HPDE6-E6E7 (cell line): Measurements from ENCODE around the gene CD80.
A peak's percentile ranks its signal among the peaks of the same experiment; 100 is the strongest.
"Not testable (repeated sequence)": the region's sequence is repeated elsewhere in the genome, so short reads cannot be mapped to it uniquely, and the experiment has no call there.

Experiments used
- DNase-seq: peaks from one replicate; pipeline ENCODE4 v3.0.0; 2011; ENCODE audit warnings: missing footprints; ENCODE audit errors: extremely low spot score

The CD80 gene

DNA sequence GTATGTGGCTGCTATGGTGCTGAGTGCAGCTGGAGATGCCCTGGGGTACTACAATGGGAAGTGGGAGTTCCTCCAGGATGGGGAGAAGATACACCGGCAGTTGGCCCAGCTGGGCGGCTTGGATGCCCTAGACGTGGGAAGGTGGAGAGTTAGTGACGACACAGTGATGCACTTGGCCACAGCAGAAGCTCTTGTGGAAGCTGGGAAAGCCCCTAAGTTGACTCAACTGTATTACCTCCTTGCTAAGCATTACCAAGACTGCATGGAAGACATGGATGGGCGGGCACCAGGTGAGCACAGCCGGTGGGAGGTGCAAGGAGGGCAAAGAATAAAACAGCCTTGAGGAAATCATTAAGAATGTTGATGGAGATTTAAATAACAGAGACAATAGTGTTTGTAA, 22.8 kb upstream of the CD80 start:
- DNase-seq: no peak

DNA sequence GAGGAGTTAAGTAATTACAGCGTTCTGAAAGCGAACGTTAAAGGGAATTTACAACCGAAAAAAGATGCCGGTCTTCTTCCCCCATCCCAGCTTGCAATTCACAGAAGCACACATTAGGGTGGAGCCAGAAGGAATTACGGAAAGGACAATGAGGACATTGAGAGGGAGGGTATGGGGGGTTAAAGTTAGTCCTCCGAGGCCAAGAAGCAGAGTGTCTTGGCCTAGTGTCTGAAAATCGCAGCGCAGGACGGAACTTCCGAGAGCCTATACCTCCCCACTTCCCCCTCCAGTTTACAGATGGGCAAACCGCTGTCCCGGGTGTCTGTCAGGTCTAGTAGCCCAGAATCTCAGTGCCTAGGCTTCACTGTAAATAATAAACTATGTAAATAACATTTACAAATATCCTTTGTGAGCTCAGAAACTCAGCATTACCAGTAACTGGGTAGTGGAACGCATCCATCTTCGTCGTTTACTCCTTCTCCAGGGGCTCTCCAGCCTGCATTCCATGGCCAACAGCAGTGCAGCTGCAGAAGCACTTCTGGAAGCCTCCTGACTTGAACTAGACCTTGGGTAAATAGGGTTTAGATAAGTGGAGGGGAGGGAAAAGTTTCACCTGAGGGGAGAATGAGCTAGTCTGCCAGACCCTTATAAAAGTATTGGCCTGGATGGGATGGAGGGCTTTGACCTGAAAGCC, 20.8 kb upstream of the CD80 start:
- no peak for DNase-seq

DNA sequence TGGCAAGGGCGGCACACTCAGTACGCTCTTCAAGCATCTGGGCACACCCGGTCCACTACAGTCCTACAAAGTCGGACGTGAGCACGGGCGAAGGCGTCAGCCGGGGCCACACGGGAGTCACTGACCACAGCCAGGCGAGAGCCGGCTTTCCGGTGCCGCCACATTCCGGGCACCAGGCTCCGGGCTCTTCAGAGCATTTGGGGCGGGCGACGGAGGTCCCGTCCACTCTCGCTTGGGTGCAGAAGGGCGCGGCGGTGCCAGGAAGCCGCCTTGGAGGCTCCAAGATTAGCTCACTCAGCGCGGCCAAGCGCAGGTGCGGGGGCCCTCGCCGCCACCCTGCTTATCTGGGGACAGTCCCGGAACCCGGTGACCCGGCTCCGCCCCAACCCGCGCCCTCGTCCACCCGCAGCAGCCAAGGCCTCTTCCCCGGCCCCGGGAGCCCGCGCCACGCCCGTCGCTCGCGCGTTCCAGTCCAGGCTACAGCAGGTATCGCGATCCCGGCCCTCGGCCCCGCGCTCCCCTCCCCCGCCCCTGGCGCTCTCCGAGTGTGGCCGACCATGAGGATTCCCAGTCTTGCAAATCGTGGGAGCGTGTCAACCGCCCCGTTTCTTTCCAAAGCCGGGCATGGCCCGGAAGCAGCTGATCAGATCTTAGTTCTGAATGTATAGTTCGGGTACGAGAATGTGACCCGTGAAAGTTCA, 20.1 kb upstream of the CD80 start, which contains the start of gene ADPRH:
Gene ADPRH, plus strand, starts transcription at position 127 of the 701 bp plus-strand sequence. CDS start 2,678 bp downstream, outside the sequence.
- peak; percentile 55 for DNase-seq

DNA sequence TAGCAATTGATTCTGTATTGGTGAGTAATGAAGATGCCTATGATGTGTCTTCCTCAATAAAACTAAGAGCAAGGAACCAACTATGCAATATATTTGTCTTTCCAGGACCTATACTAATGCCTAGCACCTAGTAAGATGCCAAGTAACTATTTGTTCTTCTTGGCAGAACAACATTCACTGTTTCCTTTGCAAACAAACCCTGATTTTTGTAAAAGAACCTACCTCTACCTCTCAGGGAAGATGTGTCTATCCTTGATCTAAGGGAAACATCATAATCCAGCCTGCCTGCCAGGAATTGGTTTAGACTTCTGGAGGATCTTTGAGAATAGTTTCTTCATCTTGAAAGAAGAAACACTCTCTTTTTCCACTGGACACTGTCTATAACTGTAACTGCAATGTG, 16.1 kb upstream of the CD80 start:
- DNase-seq: no peak

DNA sequence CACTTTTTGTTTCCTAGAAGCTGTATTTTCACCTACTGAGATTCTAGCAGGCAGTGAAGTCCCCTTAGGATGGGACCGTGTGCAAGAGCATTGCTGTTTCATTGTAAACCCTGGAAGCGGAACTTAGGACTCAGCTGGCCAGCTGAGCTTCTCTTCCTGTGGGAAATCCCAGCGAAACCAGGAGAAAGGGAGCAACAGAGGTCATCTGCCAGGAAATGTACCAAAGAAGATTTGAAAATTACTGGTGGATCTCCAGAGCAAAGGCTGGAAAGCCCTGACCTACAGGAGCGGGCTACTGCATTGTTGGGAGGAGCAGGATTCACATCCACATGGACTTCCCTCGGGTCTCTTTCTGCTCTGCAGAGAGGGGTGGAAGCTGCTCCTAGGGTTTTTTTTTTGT, 12.3 kb upstream of the CD80 start:
- DNase-seq: no peak

DNA sequence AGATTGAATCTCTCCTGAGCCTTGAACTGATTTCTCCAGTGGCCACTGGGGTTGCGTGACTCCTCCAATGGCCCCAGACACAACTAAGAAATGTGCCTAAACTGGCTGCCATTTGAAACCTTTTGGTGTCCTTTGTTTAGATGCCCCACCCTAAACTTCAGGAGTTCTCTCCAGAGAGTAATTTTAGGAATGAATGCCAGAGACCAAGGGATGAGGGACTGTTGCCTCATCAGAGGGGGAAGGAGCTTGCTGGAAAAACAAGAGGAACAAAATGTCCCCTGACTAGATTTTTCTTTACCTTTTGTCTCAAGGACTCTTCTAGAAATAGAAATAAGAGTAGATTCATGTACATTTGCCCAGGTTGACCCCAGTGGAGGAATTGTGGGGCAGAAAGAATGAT, 11.8 kb upstream of the CD80 start:
- no peak for DNase-seq

DNA sequence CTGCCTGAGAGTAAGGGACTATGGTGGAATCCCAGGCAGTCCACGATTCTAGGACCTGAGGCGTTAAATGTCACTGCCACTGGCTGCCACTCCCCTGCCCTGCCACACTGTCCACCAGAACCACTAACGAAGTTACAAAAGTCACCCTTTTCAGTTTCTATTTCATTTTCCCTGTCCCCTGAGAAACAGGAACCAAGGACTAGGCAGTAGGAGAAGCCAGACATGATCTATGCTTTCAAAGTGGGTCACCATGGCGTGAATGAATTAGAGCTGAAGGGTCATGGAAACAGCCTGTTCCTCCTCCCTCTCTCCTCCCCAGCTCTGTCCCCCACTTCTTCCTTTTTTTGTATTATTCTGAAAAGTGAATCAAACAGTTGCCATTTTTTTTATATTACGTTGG, 10.8 kb upstream of the CD80 start:
- DNase-seq: no peak

DNA sequence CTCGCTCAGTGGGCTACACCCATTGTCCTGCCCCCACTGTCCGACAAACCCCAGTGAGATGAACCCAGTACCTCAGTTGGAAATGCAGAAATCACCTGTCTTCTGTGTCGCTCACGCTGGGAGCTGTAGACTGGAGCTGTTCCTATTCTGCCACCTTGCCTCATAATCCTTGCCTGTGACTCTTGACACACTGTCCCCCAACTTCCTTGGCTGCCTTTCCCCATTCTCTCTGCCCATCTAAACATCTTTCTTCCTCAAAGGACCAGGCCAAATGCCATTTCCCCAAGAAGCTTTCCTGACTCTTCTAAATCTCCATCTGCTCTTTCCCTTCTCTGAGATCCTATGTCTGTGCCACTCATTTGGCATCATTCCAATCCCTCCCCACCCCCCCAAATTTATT, 9.7 kb upstream of the CD80 start:
- DNase-seq: no peak

DNA sequence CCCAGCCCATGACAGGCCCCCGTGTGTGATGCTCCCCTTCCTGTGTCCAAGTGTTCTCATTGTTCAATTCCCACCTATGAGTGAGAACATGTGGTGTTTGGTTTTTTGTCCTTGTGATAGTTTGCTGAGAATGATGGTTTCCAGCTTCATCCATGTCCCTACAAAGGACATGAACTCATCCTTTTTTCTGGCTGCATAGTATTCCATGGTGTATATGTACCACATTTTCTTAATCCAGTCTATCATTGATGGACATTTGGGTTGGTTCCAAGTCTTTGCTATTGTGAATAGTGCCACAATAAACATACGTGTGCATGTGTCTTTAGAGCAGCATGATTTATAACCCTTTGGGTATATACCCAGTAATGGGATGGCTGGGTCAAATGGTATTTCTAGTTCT, 3.9 kb upstream of the CD80 start:
- not testable (repeated sequence) for DNase-seq

DNA sequence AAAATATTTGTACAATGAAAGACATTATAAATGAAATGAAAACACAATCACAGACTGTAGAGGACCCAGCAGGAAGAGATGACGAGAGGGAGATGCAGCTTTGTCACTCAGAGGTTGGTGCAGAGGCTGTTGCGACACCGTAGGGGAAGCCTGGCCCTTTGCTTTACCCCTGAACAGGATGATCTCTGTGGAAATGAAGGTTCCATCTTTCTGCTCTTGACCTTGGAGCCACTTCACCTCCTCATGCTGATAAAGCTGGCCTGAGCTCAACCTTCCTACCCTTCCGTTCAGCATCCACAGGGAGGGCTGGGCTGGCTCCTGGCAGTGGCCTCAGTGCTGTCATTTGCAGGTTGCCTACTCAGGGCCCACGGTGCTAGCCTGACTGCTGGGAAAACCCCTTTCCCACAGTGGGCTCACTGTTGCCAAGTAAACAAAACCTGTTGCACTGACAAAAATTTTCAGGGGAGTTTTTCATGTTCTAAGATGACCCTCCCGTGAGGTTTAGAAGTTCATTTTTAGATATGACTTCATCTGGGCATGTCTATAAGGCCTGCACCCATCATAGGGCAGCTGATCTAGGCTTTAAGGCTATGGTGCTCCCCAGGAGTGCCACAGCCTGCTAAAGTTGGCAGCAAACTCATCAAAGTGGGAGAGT, 3.0 kb upstream of the CD80 start:
- no peak for DNase-seq

DNA sequence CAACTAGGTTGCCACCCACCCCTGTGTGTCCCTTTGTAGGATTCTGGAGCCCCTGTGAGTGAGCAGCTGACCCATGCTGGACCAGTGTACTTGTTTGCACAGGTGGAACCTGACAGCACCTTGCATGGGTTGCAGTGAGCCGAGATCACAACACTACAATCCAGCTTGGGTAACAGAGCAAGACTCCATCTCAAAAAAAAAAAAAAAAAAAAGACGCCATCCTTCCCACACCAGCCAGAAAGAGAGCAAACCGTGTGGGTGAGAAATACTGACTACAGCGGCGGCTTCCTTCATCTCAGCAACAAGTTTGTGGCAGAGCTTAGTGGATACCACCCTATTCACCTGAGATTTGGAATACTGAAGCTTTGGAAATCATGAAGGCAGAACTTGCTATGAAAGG, 746 bp upstream of the CD80 start:
- DNase-seq: no peak

DNA sequence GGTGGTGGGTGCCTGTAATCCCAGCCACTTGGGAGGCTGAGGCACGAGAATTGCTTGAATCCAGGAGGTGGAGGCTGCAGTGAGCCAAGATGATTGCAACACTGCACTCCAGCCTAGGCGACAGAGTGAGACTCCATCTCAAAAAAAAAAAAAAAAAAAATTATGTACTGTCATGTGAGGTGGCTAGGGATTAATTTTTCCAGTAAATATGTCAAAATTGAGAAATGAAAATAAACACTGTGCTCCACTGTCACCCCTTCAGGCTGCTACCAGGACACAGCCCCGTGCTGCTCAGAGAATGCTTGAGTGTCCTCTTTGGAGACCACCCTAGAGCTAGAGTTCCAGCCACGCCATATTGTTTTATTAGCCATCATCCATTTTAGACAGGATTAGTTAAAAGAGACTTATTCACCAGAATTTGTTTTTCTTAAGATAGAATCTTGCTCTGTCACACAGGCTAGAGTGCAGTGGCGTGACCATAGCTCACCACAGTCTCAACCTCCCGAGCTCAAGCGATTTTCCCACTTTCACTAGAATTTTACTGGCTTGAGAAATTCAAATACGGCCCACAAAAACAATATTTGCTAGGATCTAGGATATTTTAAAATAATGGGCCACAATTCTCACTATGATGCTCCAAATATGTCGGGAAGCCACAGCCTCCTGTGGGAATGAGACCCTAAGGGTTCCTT, 642 bp downstream of the CD80 start:
- DNase-seq: no peak

DNA sequence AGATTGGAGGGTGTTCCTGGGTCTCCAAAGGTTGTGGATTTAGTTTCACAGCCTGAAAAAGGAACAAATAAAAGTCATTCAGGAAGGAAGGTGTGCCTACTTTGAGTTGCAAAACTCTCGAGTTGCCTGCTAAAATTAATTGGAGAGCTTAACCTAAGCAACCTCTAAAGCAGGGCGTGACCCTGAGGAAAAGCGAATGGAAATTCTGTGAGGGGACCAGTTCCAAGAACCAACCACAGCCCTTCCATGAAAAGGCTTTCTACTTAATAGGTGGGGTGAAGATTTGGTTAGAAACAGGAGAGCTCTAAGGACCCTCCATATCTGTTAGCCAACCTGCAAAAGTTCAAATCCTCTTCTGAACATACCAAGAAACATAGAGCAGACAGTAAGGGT, 1.5 kb downstream of the CD80 start:
- no peak for DNase-seq

DNA sequence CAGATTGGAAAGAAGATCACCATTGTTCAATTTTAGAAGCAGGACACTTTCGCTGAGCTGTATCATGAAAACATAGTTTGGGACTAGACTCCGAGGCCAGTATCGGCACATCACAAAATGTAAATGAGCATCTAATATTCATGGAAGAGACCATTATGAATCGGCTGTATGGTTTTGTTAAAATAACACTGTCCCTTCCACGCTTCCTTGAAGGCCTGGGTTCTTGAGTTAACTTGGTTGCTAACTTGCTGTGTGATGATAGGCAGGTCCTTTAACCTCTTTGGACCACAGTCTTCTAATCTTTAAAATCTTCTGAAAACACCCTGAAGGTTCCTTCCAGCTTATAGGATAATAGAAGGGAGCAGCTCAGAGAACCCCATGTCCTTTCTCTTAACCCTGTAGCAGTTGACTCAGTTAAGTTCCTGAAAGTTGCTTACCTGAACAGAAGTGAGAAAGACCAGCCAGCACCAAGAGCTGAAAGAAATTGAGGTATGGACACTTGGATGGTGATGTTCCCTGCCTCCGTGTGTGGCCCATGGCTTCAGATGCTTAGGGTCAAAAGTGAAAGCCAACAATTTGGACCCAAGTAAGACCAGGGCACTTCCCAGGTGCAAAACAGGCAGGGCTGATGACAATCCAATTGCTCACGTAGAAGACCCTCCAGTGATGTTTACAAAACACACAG, 2.1 kb downstream of the CD80 start:
- DNase-seq: no peak

DNA sequence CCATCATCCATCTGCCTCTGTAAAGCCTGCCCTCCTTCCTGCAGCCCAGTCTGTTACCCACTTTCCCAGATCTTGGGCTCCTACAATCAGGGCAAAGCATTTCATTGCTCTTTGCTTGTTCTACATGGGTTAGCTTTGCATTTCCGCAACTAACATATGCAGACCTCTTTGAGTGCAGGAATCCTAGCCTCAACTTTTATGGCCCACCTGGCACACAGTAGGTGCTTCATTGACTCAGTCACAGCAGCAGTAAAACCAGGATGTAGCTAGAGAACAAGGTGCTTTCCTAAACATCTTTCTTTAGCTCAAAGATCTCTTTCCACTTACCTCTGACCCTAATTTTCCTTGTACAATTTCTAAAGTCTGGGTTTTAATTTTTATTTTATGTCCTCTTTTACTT, 3.5 kb downstream of the CD80 start:
- DNase-seq: no peak

DNA sequence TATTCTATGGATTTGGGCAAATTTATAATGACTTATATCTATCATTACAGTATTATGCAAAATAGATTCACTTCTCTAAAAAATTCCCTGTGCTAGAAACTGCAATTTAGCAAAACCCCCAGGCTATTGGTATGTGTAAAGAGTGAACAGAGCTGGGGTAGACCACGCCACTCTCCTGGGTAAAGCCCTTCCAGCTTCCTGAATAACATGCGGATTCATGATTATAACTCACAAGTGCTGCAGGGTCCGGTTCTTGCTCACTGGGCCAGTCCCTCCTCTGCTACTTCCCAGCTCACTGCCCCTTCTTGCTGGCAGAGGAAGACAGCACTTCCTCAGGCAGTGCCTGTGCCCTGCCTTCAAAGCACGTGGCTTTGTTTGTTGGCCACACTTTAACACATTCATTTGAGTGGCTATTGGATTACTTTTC, 4.1 kb downstream of the CD80 start:
- no peak for DNase-seq

DNA sequence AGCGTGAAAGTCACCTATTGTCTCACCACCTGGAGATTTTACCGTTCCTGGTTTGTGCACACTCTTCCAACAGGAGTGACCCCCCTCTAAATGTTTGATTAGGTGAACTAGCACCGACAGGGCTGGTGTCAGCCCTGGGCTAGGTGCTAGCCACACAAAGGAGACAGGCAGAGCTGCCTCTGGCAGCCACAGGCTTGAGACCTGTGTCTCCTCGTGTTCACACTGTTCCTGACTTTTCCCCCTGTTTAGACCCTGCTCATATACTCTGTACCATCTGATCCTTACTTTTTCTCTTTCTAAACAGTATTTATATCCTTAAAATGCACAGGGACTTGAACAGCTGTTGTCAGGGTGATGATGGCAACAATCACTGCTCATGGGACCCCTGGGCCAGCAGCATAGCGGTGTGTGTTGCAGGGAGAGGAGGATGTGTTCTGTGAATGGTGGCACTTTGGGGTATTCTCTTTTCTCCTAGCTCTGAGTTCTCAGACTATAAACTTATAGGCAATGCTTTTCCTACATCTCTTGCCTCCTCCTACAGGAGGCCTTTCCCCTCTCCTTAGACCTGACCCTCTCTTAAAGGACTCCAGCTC, 5.5 kb downstream of the CD80 start:
- no peak for DNase-seq

DNA sequence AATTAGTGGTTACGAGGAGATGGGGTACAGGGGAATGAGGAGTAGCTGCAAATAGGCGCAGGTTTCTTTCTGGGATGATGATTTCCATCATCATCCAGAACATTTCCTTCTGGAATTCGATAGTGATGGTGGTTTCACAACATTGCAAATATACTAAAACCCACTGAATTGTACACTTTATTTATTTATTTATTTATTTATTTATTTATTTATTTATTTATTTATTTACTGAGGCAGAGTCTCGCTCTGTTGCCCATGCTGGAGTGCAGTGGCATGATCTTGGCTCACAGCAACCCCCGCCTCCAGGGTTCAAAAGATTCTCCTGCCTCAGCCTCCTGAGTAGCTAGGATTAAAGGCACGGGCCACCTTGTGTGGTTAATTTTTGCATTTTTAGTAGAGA, 6.5 kb downstream of the CD80 start:
- not testable (repeated sequence) for DNase-seq

DNA sequence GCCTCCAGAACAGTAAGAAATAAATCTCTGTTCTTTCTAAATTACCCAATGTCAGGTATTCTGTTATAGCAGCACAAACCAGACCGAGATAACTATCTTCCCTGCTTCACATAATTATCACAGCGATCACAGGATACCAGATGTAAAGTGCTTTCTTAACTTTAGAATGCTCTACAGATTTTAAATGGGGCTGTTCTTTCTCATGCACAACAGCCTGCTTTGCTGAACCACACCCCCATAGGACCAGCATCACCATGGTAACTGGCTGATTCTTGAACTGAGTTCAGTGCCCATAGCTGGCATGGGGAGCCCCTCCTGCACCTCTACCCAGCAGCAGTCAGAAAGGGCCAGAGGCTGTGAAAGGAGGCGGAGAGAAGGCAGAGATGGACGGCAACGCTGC, 7.8 kb downstream of the CD80 start:
- DNase-seq: no peak

DNA sequence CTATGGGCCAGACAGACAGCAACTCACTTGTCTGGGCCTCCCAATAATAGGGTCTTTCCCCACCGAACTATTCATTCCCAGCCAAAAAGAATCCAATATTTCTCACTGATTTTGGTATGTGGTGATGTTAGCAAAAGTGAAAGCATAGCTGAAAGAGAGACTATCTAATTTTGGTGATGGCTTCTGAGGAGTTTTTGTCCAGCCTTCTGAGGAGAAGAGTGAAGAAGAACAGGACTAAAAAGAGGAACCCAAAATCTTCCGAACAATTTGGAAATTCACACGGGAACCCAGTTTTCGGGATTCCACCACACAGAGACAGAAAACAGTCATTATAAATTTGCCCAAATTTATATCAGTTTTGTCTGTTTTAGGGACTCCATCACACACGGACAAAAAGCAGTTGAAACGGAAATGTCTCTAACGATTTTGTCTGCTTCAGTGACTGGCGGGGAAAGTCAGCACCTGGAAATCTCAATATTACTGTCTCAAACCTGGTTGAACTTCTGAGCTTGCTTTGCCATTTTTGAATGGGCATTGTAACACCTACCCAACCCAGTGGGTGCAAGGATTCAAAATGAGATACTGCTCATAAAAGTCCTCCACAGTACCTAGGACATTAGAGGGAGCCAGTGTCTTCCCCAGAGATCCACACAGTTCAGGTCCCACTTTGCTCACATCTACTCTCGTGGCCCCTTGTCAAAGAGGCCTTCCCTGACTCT, 9.1 kb downstream of the CD80 start:
- DNase-seq: no peak

DNA sequence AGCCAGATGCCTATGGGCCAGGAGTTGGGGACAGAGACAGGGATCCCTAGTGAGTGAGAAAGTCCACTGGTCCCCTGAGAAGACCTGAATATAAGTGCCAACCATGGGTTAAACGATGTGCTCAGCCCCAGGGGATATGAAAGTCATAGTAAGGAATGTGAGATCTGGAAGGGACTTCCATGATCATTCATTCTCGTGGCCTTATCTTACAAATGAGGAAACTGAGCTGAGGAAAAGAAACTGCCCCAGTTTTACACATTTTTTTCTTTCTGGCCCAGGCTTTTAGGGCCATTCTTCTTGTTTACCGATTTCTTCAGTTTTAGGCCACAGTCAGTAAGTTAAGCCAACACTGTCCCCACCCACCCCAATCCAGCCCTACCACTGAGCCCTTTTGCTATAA, 11.1 kb downstream of the CD80 start:
- no peak for DNase-seq
